Ishikawa (cell line): ENCODE measurements around the gene BEX1.

Experiments used
- CEBPB ChIP-seq: IDR thresholded peaks from 2 replicates; pipeline ENCODE4 v1.6.1; 2012
- CREB1 ChIP-seq: IDR thresholded peaks from 2 replicates; pipeline ENCODE4 v1.6.1; 2012; ENCODE audit warnings: low read depth
- EGR1 ChIP-seq: IDR thresholded peaks from 2 replicates; pipeline ENCODE4 v1.6.1; 2012
- FOXM1 ChIP-seq: IDR thresholded peaks from 2 replicates; pipeline ENCODE4 v1.6.1; 2012; ENCODE audit warnings: low read depth, borderline replicate concordance
- MAX ChIP-seq: IDR thresholded peaks from 2 replicates; pipeline ENCODE4 v1.6.1; 2012
- NFIC ChIP-seq: IDR thresholded peaks from 2 replicates; pipeline ENCODE4 v1.6.1; 2012
- RAD21 ChIP-seq: IDR thresholded peaks from 2 replicates; pipeline ENCODE4 v1.6.1; 2012; ENCODE audit warnings: low read depth
- TAF1 ChIP-seq: IDR thresholded peaks from 2 replicates; pipeline ENCODE4 v1.6.1; 2012; ENCODE audit warnings: low read depth, mild to moderate bottlenecking
- TCF12 ChIP-seq: IDR thresholded peaks from 2 replicates; pipeline ENCODE4 v1.6.1; 2012; ENCODE audit warnings: low read depth
- TEAD4 ChIP-seq: IDR thresholded peaks from 2 replicates; pipeline ENCODE4 v1.6.1; 2012
- YY1 ChIP-seq: IDR thresholded peaks from 2 replicates; pipeline ENCODE4 v1.6.1; 2012; ENCODE audit warnings: low read depth
- ZBTB7A ChIP-seq: IDR thresholded peaks from 2 replicates; pipeline ENCODE4 v1.6.1; 2012; ENCODE audit warnings: low read depth
- TF ChIP-seq, protein P1 (sequence below): IDR thresholded peaks from 2 replicates; pipeline ENCODE4 v1.6.1; 2012; ENCODE audit warnings: low read depth, mild to moderate bottlenecking
- TF ChIP-seq, protein P2 (sequence below): IDR thresholded peaks from 2 replicates; pipeline ENCODE4 v1.6.1; 2012

Gene BEX1

GRCh38 chrX:103051260-103051789 lies 12.6 kb downstream of the BEX1 start:
- TF ChIP-seq EGR1 = no peak
- TF ChIP-seq, protein P1, sequence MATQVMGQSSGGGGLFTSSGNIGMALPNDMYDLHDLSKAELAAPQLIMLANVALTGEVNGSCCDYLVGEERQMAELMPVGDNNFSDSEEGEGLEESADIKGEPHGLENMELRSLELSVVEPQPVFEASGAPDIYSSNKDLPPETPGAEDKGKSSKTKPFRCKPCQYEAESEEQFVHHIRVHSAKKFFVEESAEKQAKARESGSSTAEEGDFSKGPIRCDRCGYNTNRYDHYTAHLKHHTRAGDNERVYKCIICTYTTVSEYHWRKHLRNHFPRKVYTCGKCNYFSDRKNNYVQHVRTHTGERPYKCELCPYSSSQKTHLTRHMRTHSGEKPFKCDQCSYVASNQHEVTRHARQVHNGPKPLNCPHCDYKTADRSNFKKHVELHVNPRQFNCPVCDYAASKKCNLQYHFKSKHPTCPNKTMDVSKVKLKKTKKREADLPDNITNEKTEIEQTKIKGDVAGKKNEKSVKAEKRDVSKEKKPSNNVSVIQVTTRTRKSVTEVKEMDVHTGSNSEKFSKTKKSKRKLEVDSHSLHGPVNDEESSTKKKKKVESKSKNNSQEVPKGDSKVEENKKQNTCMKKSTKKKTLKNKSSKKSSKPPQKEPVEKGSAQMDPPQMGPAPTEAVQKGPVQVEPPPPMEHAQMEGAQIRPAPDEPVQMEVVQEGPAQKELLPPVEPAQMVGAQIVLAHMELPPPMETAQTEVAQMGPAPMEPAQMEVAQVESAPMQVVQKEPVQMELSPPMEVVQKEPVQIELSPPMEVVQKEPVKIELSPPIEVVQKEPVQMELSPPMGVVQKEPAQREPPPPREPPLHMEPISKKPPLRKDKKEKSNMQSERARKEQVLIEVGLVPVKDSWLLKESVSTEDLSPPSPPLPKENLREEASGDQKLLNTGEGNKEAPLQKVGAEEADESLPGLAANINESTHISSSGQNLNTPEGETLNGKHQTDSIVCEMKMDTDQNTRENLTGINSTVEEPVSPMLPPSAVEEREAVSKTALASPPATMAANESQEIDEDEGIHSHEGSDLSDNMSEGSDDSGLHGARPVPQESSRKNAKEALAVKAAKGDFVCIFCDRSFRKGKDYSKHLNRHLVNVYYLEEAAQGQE = no peak
- TF ChIP-seq TEAD4 = no peak
- TF ChIP-seq CEBPB = no peak
- no peak for TF ChIP-seq MAX
- TF ChIP-seq, protein P2, sequence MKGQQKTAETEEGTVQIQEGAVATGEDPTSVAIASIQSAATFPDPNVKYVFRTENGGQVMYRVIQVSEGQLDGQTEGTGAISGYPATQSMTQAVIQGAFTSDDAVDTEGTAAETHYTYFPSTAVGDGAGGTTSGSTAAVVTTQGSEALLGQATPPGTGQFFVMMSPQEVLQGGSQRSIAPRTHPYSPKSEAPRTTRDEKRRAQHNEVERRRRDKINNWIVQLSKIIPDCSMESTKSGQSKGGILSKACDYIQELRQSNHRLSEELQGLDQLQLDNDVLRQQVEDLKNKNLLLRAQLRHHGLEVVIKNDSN = no peak
- TF ChIP-seq CREB1 = no peak
- TF ChIP-seq TAF1 = no peak
- no peak for TF ChIP-seq RAD21
- TF ChIP-seq FOXM1 = no peak
- no peak for TF ChIP-seq TCF12
- TF ChIP-seq NFIC = no peak

DNA sequence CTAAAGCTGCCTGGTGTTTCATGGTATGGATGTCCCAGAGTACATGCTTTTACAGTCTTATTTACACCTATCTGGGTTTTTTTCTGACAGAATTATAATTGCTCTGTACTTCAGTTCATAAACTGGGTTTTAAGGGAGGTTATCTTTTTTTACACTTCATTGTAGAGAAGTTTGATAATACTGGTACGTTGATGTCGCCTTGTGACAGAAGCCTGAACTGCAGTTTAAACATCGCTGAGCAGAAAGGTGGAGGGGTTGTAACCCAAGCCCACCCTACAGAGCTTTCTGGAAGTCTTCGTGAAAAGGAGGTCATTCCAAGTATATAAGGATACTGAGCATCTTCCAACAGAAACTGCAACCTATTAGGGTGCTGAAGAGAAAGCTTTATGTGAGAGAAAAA lies 46.4 kb downstream of the BEX1 start:
- TF ChIP-seq ZBTB7A = no peak
- no peak for TF ChIP-seq YY1
- TF ChIP-seq NFIC = no peak
- no peak for TF ChIP-seq CEBPB

GRCh38 chrX:103012945-103013344 lies 51.0 kb downstream of the BEX1 start:
- TF ChIP-seq TEAD4 = no peak
- no peak for TF ChIP-seq RAD21
- no peak for TF ChIP-seq CREB1
- no peak for TF ChIP-seq CEBPB
- TF ChIP-seq NFIC = no peak
